Kidney (tissue), 14 donors: ENCODE results near the gene NRSN2. TPM values are rescaled to one million over a fixed set of nuclear protein-coding genes. Genes with fewer than 3 reads are reported as not detected.
"Not testable (repeated sequence)": the region's sequence is repeated elsewhere in the genome, so short reads cannot be mapped to it uniquely, and the experiment has no call there.

Source experiments
- DNase-seq, 5 donors: peaks; one replicate each; pipeline ENCODE4 v3.0.0-alpha.2; 2013 to 2020
- FAIRE-seq: peaks from 2 replicates; lab custom pipeline; 2012; peaks lifted over from hg19 to GRCh38; lab: Jason Lieb, UNC
- H3K27ac ChIP-seq, 2 donors: one replicate each; pipeline ENCODE4 v1.7.0; 2013; ENCODE audit warnings: low read depth in 2 of 2, low read length in 2 of 2, inconsistent platforms in 1 of 2
- H3K27me3 ChIP-seq: one replicate; pipeline ENCODE4 v1.7.1; 2013; ENCODE audit warnings: low read length, inconsistent platforms; ENCODE audit not compliant: control insufficient read depth, insufficient read depth
- H3K36me3 ChIP-seq, 3 donors: one replicate each; pipeline versions ENCODE4 v1.7.0 to v1.7.1; 2013; ENCODE audit warnings: low read length in 3 of 3, control low read depth in 1 of 3, inconsistent platforms in 1 of 3; ENCODE audit not compliant: insufficient read depth in 3 of 3, control insufficient read depth in 2 of 3
- H3K4me1 ChIP-seq, 3 donors: one replicate each; pipeline versions ENCODE4 v1.7.0 to v1.7.1; 2013; ENCODE audit warnings: low read length in 3 of 3, inconsistent platforms in 1 of 3, low read depth in 1 of 3; ENCODE audit not compliant: control insufficient read depth in 2 of 3, insufficient read depth in 2 of 3
- H3K4me3 ChIP-seq, 3 donors: one replicate each; pipeline versions ENCODE4 v1.7.0 to v1.8.1; 2013; ENCODE audit warnings: low read length in 3 of 3, control low read depth in 1 of 3, inconsistent platforms in 1 of 3
- H3K9ac ChIP-seq, 3 donors: one replicate each; pipeline versions ENCODE4 v1.7.0 to v1.7.1; 2013; ENCODE audit warnings: low read length in 3 of 3, control low read depth in 1 of 3, inconsistent platforms in 1 of 3
- H3K9me3 ChIP-seq, 3 donors: one replicate each; pipeline versions ENCODE4 v1.7.0 to v1.7.1; 2013; ENCODE audit warnings: low read length in 3 of 3, control low read depth in 1 of 3, inconsistent platforms in 1 of 3; ENCODE audit not compliant: control insufficient read depth in 2 of 3, insufficient read depth in 1 of 3
- intact Hi-C: fragments of 100-400 bp; cut with DNase I; formaldehyde crosslinking; loops from one replicate; pipeline ENCODE4 v1.11.1; 2022
- polyA plus RNA-seq: library from polyadenylated mRNA; stranded (reverse); fragments of 350-450 nt; fragmentation: Illumina TruSeq; extraction: RNeasy Lipid Tissue Mini Kit (QIAGEN cat#74804); gene quantifications from one replicate; pipeline ENCODE4 v1.2.3, GENCODE V29; 2014; ENCODE audit warnings: low read depth, low replicate concordance; ENCODE audit not compliant: insufficient read depth
- total RNA-seq: library from RNA; stranded (reverse); fragmentation: NEBNext Ultra II Directional; extraction: Animal tissue kit (Norgen Biotek cat#: 25700); gene quantifications from one replicate; pipeline ENCODE4 v1.2.1, GENCODE V29; 2021
- TF ChIP-seq, protein P1 (sequence below): IDR thresholded peaks from 3 replicates; pipeline ENCODE4 v1.5.1; 2012; ENCODE audit warnings: mild to moderate bottlenecking, moderate library complexity, borderline replicate concordance; ENCODE audit not compliant: insufficient read depth; ENCODE audit errors: extremely low read depth
- donor health status: control.
- donor health status: control.
- donor health status: control.
- donor health status: control.
- donor health status: control.
- donor health status: DM: yes; HTN: yes; CAD: no.
- donor health status: Normal renal cell carcinoma (clear cell type).

Gene NRSN2
- total and polyA plus RNA-seq, 2 donors from 2014 or later: 48.1 to 50.0 TPM

DNA sequence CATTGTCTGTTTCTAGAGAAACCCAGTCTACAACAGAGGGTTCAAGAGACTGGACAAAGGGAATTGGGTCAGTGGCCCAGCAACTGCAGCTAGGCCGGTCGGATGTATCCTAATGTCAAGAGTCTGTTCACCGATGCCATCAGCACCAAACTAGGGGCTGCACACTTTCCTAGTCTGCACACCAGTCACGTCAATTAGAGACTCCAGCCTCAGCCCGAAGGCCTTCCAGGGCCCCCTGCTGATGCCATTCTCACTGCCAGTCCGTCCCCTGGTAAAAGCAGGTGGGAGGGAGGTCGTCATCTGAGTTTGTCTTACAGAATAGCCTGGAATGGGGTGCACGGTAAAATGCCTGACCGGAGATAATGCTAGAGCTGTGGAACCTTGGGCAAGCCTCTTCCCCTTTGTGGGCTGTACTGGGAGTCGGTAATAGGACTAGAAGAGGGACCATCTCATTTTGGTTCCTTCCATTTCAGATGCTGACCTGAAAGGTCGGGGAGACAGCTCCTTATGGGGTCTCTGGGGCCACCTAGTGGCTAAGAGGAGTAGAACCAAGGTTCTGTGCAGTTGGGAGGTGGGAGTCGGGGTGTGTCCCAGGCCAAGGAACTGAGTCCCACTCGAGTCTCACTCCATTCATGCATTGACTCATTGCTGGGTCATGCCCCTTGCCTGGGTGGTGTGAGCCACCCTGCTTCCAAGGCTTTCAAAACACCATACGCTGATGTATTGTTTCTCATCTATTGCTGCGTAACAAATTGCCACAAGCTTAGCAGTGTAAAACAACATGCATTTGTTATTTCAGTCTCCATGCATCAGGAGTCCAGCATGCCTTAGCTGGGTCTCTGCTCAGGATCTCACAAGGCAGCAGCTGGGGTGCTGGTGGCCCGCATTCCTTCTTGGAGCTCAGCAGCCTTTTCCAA is 16.4 kb upstream of the NRSN2 start:
- no peaks in the 10 kb centered on the region for H3K27me3 ChIP-seq
- DNase-seq: peak in 4 of 5 donors; percentile 69 to 88 (median 74)
- TF ChIP-seq, protein P1, sequence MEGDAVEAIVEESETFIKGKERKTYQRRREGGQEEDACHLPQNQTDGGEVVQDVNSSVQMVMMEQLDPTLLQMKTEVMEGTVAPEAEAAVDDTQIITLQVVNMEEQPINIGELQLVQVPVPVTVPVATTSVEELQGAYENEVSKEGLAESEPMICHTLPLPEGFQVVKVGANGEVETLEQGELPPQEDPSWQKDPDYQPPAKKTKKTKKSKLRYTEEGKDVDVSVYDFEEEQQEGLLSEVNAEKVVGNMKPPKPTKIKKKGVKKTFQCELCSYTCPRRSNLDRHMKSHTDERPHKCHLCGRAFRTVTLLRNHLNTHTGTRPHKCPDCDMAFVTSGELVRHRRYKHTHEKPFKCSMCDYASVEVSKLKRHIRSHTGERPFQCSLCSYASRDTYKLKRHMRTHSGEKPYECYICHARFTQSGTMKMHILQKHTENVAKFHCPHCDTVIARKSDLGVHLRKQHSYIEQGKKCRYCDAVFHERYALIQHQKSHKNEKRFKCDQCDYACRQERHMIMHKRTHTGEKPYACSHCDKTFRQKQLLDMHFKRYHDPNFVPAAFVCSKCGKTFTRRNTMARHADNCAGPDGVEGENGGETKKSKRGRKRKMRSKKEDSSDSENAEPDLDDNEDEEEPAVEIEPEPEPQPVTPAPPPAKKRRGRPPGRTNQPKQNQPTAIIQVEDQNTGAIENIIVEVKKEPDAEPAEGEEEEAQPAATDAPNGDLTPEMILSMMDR: peak; percentile 79
- peaks cover 0 to 5% (median 0%) of the 10 kb centered on the region in 3 donors for H3K36me3 ChIP-seq
- no peaks in the 10 kb centered on the region for H3K9me3 ChIP-seq
- no peak overlapping the region for H3K4me3 ChIP-seq
- intact Hi-C loops: no loop called here
- H3K27ac ChIP-seq: no peak overlapping the region
- H3K4me1 ChIP-seq: peaks cover 0 to 12% (median 5%) of the 10 kb centered on the region in 3 donors
- peak overlapping the region in 1 of 3 donors; percentile 4 for H3K9ac ChIP-seq
- no peak for FAIRE-seq

DNA sequence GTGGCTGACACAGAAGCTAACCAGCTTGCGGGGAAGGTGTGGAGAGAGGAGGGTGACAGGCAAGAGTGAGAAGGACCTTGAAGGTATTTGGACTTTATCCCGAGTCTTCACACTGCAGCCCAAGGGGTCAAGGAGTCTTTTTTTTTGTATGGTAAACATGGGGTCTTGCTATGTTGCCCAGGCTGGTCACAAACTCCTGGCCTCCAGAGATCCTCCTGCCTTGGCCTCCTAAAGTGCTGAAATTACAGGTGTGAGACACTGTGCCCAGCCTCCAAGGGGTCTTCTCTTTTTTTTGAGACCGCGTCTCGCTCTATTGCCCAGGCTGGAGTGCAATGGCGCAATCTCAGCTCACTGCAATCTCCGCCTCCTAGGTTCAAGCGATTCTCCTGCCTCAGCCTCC is 12.3 kb upstream of the NRSN2 start:
- no peak for FAIRE-seq
- H3K36me3 ChIP-seq: peaks cover 0 to 5% (median 0%) of the 10 kb centered on the region in 3 donors
- intact Hi-C loops: no loop called here

DNA sequence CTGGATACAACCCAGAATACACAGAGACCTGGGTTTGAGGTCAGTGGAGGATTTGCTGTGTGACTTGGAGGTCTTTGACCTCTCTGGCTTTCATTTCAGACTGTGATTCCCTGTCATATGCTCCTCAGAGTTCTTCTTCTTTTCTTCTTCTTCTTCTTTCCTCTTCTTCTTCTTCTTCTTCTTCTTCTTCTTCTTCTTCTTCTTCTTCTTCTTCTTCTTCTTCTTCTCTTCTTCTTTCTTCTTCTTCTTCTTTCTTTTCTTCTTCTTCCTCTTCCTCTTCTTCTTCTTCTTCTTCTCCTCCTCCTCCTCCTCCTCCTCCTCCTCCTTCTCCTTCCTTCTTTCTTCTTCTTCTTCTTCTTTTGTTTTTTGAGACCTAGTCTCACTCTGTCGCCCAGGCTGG is 10.9 kb upstream of the NRSN2 start:
- H3K4me3 ChIP-seq, H3K4me1 ChIP-seq, H3K36me3 ChIP-seq, intact Hi-C loops, H3K27me3 ChIP-seq, DNase-seq, H3K9me3 ChIP-seq, FAIRE-seq, H3K27ac ChIP-seq, H3K9ac ChIP-seq: not testable (repeated sequence)

More for the DNA sequence above, 12.3 kb upstream of the NRSN2 start:
- no peak overlapping the region for H3K4me3 ChIP-seq
- TF ChIP-seq, protein P1: no peak
- H3K27ac ChIP-seq: no peak overlapping the region
- H3K9ac ChIP-seq: no peak overlapping the region
- no peaks in the 10 kb centered on the region for H3K27me3 ChIP-seq
- no peak for DNase-seq
- peaks cover 0 to 3% (median under 1%) of the 10 kb centered on the region in 3 donors for H3K4me1 ChIP-seq
- H3K9me3 ChIP-seq: no peaks in the 10 kb centered on the region

DNA sequence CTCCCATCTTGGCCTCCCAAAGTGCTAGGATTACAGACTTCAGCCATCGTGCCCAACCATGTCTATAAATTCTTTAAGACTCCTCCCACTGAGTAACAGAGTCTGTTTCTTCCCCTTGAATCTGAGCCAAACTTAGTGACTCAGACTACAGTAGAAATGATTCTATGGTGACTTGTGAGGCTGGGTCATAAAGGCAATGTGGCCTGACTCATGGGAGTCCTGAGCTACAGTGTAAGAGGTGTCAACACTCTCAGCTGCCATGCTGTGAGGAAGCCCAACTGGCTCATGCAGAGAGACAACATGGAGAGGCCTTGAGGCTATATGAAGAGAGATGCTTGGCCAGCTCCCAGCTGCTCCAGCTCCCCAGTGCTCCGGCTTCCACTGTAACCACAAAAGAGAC is 5.2 kb upstream of the NRSN2 start:
- H3K9me3 ChIP-seq: peaks cover 0 to 6% (median 0%) of the 10 kb centered on the region in 3 donors
- H3K36me3 ChIP-seq: no peaks in the 10 kb centered on the region
- no peak overlapping the region for H3K27ac ChIP-seq
- no peak overlapping the region for H3K9ac ChIP-seq
- no peak for DNase-seq
- H3K4me1 ChIP-seq: peaks cover 0 to 5% (median 3%) of the 10 kb centered on the region in 3 donors
- intact Hi-C loops: no loop called here
- TF ChIP-seq, protein P1: no peak
- H3K4me3 ChIP-seq: no peak overlapping the region
- FAIRE-seq: no peak
- H3K27me3 ChIP-seq: no peaks in the 10 kb centered on the region
